ENCODE data around the gene RGL1.
"Not testable (repeated sequence)": the region's sequence is repeated elsewhere in the genome, so short reads cannot be mapped to it uniquely, and the experiment has no call there.

RGL1 gene

GRCh38 chr1:183785921-183786320 lies 19.0 kb upstream of the RGL1 start:
- peaks cover 26% of the 10 kb centered on the region for H3K4me1 ChIP-seq (ENCODE audit: control insufficient read depth, insufficient read depth, low read length, unreplicated experiment)

GRCh38 chr1:183787704-183788103 lies 17.2 kb upstream of the RGL1 start:
- Histone ChIP-seq H3K79me2 (ENCODE audit: control insufficient read depth, insufficient read depth, low read length, unreplicated experiment) (no peaks in the 10 kb centered on the region), H3K4me1 (ENCODE audit: control insufficient read depth, insufficient read depth, low read length, unreplicated experiment) (peaks cover 20% of the 10 kb centered on the region), H3K4me3 (ENCODE audit: low read depth, low read length) (no peak overlapping the region), H3K36me3 (ENCODE audit: insufficient read depth, low read length) (no peaks in the 10 kb centered on the region), H3K27ac (ENCODE audit: low read depth, low read length) (no peak overlapping the region), H3K27me3 (ENCODE audit: insufficient read depth, low read length) (no peaks in the 10 kb centered on the region), H2AFZ (ENCODE audit: low read length, unreplicated experiment) (no peak overlapping the region)

More at GRCh38 chr1:183785921-183786320, 19.0 kb upstream of the RGL1 start:
- not testable (repeated sequence) for H2AFZ ChIP-seq (ENCODE audit: low read length, unreplicated experiment); H3K27me3 ChIP-seq (ENCODE audit: insufficient read depth, low read length); H3K27ac ChIP-seq (ENCODE audit: low read depth, low read length); H3K79me2 ChIP-seq (ENCODE audit: control insufficient read depth, insufficient read depth, low read length, unreplicated experiment); H3K36me3 ChIP-seq (ENCODE audit: insufficient read depth, low read length); H3K4me3 ChIP-seq (ENCODE audit: low read depth, low read length)

- no peaks in the 10 kb centered on the region for H3K4me1 ChIP-seq (ENCODE audit: control insufficient read depth, insufficient read depth, low read length, unreplicated experiment)
- no peaks in the 10 kb centered on the region for H3K36me3 ChIP-seq (ENCODE audit: insufficient read depth, low read length)
- no peak overlapping the region for H2AFZ ChIP-seq (ENCODE audit: low read length, unreplicated experiment)
- no peak overlapping the region for H3K27ac ChIP-seq (ENCODE audit: low read depth, low read length)
- H3K4me3 ChIP-seq (ENCODE audit: low read depth, low read length) = no peak overlapping the region
- no peaks in the 10 kb centered on the region for H3K79me2 ChIP-seq (ENCODE audit: control insufficient read depth, insufficient read depth, low read length, unreplicated experiment)
- no peaks in the 10 kb centered on the region for H3K27me3 ChIP-seq (ENCODE audit: insufficient read depth, low read length)
Measured at GRCh38 chr1:183791319-183791718, 13.6 kb upstream of the RGL1 start.

- no peaks in the 10 kb centered on the region for H3K79me2 ChIP-seq (ENCODE audit: control insufficient read depth, insufficient read depth, low read length, unreplicated experiment)
- H2AFZ ChIP-seq (ENCODE audit: low read length, unreplicated experiment) = no peak overlapping the region
- no peak overlapping the region for H3K27ac ChIP-seq (ENCODE audit: low read depth, low read length)
- H3K27me3 ChIP-seq (ENCODE audit: insufficient read depth, low read length) = no peaks in the 10 kb centered on the region
- H3K4me1 ChIP-seq (ENCODE audit: control insufficient read depth, insufficient read depth, low read length, unreplicated experiment) = no peaks in the 10 kb centered on the region
- no peaks in the 10 kb centered on the region for H3K36me3 ChIP-seq (ENCODE audit: insufficient read depth, low read length)
- no peak overlapping the region for H3K4me3 ChIP-seq (ENCODE audit: low read depth, low read length)
Measured at GRCh38 chr1:183792300-183792699, 12.6 kb upstream of the RGL1 start.

GRCh38 chr1:183794088-183794487 lies 10.8 kb upstream of the RGL1 start:
- no peaks in the 10 kb centered on the region for H3K79me2 ChIP-seq (ENCODE audit: control insufficient read depth, insufficient read depth, low read length, unreplicated experiment)
- no peak overlapping the region for H2AFZ ChIP-seq (ENCODE audit: low read length, unreplicated experiment)
- no peak overlapping the region for H3K27ac ChIP-seq (ENCODE audit: low read depth, low read length)
- H3K4me1 ChIP-seq (ENCODE audit: control insufficient read depth, insufficient read depth, low read length, unreplicated experiment) = no peaks in the 10 kb centered on the region
- no peaks in the 10 kb centered on the region for H3K27me3 ChIP-seq (ENCODE audit: insufficient read depth, low read length)
- no peak overlapping the region for H3K4me3 ChIP-seq (ENCODE audit: low read depth, low read length)
- no peaks in the 10 kb centered on the region for H3K36me3 ChIP-seq (ENCODE audit: insufficient read depth, low read length)

- Histone ChIP-seq H2AFZ (ENCODE audit: low read length, unreplicated experiment) (no peak overlapping the region), H3K79me2 (ENCODE audit: control insufficient read depth, insufficient read depth, low read length, unreplicated experiment) (no peaks in the 10 kb centered on the region), H3K36me3 (ENCODE audit: insufficient read depth, low read length) (peaks cover 9% of the 10 kb centered on the region; the same call in 1 of the 2 replicates), H3K4me1 (ENCODE audit: control insufficient read depth, insufficient read depth, low read length, unreplicated experiment) (no peaks in the 10 kb centered on the region), H3K27ac (ENCODE audit: low read depth, low read length) (no peak overlapping the region), H3K27me3 (ENCODE audit: insufficient read depth, low read length) (no peaks in the 10 kb centered on the region), H3K4me3 (ENCODE audit: low read depth, low read length) (no peak overlapping the region)
Measured at GRCh38 chr1:183800449-183800848, 4.5 kb upstream of the RGL1 start.

DNA sequence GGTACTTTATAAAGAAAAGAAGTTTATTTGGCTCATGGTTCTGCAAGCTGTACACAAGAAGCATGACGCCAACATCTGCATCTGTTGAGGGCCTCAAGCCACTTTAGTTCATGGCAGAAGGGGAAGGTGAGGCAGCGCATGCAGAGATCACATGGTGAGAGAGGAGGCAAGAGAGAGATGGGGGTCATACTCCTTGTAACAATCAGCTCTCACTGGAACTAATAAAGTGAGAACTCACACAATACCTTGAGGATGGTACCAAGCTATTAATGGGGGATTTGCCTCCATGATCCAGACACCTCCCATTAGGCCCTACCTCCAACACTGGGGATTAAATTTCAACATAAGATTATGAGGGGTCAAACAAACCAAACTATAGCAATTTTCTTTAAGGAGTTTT lies 3.3 kb upstream of the RGL1 start:
- peaks cover 4% of the 10 kb centered on the region for H3K4me1 ChIP-seq (ENCODE audit: control insufficient read depth, insufficient read depth, low read length, unreplicated experiment)
- peaks cover 9% of the 10 kb centered on the region; the same call in 1 of the 2 replicates for H3K36me3 ChIP-seq (ENCODE audit: insufficient read depth, low read length)
- no peak overlapping the region for H3K4me3 ChIP-seq (ENCODE audit: low read depth, low read length)
- no peaks in the 10 kb centered on the region for H3K27me3 ChIP-seq (ENCODE audit: insufficient read depth, low read length)
- peaks cover 8% of the 10 kb centered on the region for H3K79me2 ChIP-seq (ENCODE audit: control insufficient read depth, insufficient read depth, low read length, unreplicated experiment)
- no peak overlapping the region for H3K27ac ChIP-seq (ENCODE audit: low read depth, low read length)
- no peak overlapping the region for H2AFZ ChIP-seq (ENCODE audit: low read length, unreplicated experiment)

DNA sequence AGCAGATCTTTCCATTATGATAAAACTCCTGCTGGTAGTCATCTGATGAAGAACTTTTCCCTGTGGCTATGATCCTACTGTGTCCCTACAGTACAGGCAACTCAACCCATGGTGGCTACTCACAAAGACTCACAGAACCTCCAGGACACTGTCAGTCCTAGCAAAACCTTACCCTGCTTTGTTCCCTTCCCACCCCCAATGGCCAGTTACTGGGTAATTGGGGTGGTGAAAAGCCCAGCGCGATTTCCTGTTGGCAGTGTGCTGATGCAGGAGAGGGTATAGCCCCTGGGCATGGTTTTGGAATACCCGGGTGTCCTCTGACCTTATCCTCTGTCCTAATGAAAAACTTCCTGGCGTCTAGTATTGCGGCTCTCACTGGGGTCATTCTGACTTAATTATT lies 533 bp upstream of the RGL1 start:
- H3K36me3 ChIP-seq (ENCODE audit: insufficient read depth, low read length) = peaks cover 9% of the 10 kb centered on the region; the same call in 1 of the 2 replicates
- peaks cover 31% of the 10 kb centered on the region for H3K4me1 ChIP-seq (ENCODE audit: control insufficient read depth, insufficient read depth, low read length, unreplicated experiment)
- peak overlapping the region; percentile 85 for H2AFZ ChIP-seq (ENCODE audit: low read length, unreplicated experiment)
- H3K79me2 ChIP-seq (ENCODE audit: control insufficient read depth, insufficient read depth, low read length, unreplicated experiment) = peaks cover 32% of the 10 kb centered on the region
- peak overlapping the region; percentile 64 for H3K27ac ChIP-seq (ENCODE audit: low read depth, low read length)
- H3K4me3 ChIP-seq (ENCODE audit: low read depth, low read length) = peak overlapping the region; percentile 83
- H3K27me3 ChIP-seq (ENCODE audit: insufficient read depth, low read length) = no peaks in the 10 kb centered on the region

- Histone ChIP-seq H3K36me3 (ENCODE audit: insufficient read depth, low read length) (peaks cover 6% of the 10 kb centered on the region; the same call in 1 of the 2 replicates), H2AFZ (ENCODE audit: low read length, unreplicated experiment) (peak overlapping the region; percentile 6), H3K4me3 (ENCODE audit: low read depth, low read length) (peak overlapping the region; percentile 83), H3K27ac (ENCODE audit: low read depth, low read length) (peak overlapping the region; percentile 17; the same call in 1 of the 2 replicates), H3K79me2 (ENCODE audit: control insufficient read depth, insufficient read depth, low read length, unreplicated experiment) (peaks cover 45% of the 10 kb centered on the region), H3K4me1 (ENCODE audit: control insufficient read depth, insufficient read depth, low read length, unreplicated experiment) (peaks cover 45% of the 10 kb centered on the region), H3K27me3 (ENCODE audit: insufficient read depth, low read length) (no peaks in the 10 kb centered on the region)
Measured at GRCh38 chr1:183806125-183806524, 1.2 kb downstream of the RGL1 start.

- Histone ChIP-seq H2AFZ (ENCODE audit: low read length, unreplicated experiment) (peak overlapping the region; percentile 6), H3K27ac (ENCODE audit: low read depth, low read length) (peak overlapping the region; percentile 17; the same call in 1 of the 2 replicates), H3K27me3 (ENCODE audit: insufficient read depth, low read length) (no peaks in the 10 kb centered on the region), H3K4me3 (ENCODE audit: low read depth, low read length) (peak overlapping the region; percentile 83), H3K4me1 (ENCODE audit: control insufficient read depth, insufficient read depth, low read length, unreplicated experiment) (peaks cover 50% of the 10 kb centered on the region), H3K36me3 (ENCODE audit: insufficient read depth, low read length) (peaks cover under 1% of the 10 kb centered on the region; the same call in 1 of the 2 replicates), H3K79me2 (ENCODE audit: control insufficient read depth, insufficient read depth, low read length, unreplicated experiment) (peaks cover 48% of the 10 kb centered on the region)
Measured at GRCh38 chr1:183806675-183807074, 1.8 kb downstream of the RGL1 start.

DNA sequence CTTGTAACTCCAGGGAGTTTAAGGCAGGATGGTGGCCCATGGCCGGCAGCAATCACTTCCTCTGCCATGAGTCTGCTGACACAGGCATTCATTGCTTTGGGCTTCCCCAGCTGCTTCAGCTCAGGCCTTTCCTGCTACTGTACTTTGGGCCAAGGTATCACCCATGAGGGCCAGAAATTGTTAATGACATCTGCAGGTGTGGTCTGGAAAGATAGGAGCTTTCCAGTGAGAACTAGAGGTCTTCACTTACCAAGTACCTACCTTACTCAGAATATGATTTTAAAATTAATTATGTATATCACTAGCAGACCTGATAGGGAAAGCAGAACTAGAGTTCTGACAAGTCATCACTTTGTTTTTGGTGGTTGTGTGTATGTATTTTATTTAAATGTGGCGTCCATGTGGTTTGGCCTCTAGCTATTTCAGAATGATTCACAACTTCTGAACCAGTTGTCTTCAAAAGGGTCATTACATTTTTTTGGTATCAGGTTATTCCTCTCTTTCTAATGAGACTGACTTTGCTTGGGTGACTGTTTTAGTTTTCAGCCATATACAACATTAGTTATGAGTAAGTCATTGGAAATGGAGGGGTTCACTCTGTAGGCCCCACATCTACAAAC lies 2.7 kb downstream of the RGL1 start:
- H3K27me3 ChIP-seq (ENCODE audit: insufficient read depth, low read length) = no peaks in the 10 kb centered on the region
- H3K4me3 ChIP-seq (ENCODE audit: low read depth, low read length) = peak overlapping the region; percentile 83
- H3K4me1 ChIP-seq (ENCODE audit: control insufficient read depth, insufficient read depth, low read length, unreplicated experiment) = peaks cover 60% of the 10 kb centered on the region
- no peak overlapping the region for H2AFZ ChIP-seq (ENCODE audit: low read length, unreplicated experiment)
- no peaks in the 10 kb centered on the region for H3K36me3 ChIP-seq (ENCODE audit: insufficient read depth, low read length)
- H3K27ac ChIP-seq (ENCODE audit: low read depth, low read length) = peak overlapping the region; percentile 75
- H3K79me2 ChIP-seq (ENCODE audit: control insufficient read depth, insufficient read depth, low read length, unreplicated experiment) = peaks cover 54% of the 10 kb centered on the region

Measured in ACC112 (cell line).